HK-2 (cell line): ENCODE measurements around the gene PRPF6.

Source experiments
- DNase-seq: peaks from one replicate; pipeline ENCODE4 v3.0.0-alpha.2; 2018; ENCODE audit not compliant: unreplicated experiment

Gene PRPF6

GRCh38 chr20:63980806-63981728 is at the start of gene PRPF6:
PRPF6 (plus strand) TSS chr20:63981132; CDS start chr20:63981246, 114 bp downstream.
- peak; percentile 96 for DNase-seq

- DNase-seq: no peak
Observed at GRCh38 chr20:63931735-63932134, 49.2 kb upstream of the PRPF6 start.

- no peak for DNase-seq
Observed at GRCh38 chr20:63932606-63933160, 48.2 kb upstream of the PRPF6 start.

DNA sequence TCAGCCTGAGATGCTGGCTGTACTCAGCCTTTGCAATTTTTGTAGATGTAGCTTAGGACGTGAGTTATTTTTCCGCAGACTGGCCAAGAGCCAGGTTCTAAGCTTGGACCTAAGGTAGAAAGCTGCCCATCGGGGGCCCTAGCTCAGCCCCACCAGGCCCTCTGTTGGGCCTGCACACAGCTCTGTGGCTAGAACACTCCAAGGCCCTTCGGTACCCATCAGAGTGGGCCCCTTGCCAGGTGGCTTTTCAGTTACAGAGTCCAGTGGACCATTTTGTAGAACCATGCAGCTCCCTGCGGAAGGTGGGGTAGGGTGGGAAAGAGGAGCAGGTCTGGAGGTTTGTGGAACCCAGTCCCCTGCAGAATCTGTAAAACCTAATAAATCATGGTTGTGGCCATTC is 47.3 kb upstream of the PRPF6 start:
- DNase-seq: no peak

DNA sequence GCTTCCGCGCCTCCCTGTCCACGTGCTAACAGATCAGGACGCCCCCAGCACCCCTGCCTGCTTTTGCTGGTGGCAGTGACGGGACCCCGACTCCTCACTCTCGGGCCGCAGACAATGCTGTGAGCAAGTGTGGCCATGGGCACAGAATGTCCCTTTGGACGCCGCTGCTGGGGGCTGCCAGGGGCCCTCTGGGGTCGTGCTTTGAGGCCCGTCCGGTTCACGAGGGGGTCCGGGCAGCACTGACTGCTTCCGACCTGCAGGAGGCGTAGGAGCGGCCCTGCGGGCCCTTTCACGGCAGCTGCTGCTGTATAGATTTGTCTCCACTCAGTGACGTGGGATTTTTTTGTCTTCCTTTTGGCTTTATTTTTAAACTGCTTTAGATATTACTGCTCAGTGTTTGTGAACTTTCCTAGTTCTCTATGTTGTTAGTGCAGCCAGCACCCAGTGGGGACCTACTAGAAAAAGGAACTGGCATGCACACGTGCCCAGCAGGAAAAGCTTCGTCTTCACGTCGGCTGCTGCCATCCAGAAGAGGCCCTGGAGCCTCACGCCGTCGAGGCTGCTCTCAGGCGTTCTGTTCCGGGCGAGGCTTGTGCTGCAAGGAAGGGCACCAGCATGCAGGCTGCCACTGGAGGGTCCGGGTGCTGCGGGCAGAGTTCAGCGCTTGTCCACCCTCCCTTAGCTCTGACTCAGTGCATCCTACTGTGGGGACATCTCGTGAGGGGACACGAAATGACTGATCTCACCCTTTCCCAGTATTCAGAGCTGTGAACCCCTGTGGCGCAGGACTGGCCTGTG is 46.5 kb upstream of the PRPF6 start:
- DNase-seq: no peak

- DNase-seq: no peak
Observed at GRCh38 chr20:63935447-63935846, 45.5 kb upstream of the PRPF6 start.

- DNase-seq: no peak
Observed at GRCh38 chr20:63937596-63937995, 43.3 kb upstream of the PRPF6 start.

DNA sequence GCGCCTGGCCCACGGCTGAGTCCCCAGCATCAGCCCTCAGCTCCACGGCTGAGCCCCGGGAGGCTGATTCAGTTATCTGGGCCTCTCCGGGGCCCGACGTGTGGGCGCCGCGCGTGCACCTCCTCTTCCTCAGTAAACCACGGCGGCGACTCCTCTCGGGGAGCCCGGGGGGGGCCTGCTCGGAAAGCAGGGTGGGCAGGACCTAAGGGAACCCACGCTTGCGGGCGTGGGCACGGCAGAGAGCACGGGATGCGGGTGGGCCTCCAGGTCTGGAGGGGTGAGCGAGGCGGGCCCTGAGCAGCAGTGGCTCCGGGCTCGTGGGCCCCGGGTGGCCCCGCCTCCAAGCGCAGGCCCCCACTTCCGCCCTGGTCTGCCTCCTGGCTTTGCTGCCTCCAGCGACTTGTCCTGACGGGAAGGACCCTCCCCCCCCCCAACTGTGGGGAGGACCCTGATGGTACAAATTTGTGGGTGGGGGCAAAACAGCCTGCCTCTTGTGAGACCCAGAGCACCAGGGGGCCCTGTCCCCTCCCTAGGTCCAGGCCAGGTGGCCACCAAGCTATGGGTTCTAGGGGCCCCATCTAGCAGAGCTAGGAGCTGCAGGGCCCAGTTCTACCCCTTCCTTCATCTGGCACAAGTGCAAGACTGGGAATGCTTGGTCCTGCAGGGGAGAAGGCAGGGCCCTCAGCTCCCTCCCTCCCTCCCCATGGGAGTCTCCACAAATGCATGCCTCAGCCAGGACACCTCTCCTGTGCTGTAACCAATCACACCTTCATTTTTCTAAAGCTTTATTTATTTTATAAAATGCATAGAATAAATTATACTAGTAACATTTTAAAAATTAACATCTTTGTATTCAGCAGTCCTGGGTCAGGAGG is 41.6 kb upstream of the PRPF6 start:
- DNase-seq: no peak

- no peak for DNase-seq
Observed at GRCh38 chr20:63940071-63940471, 40.9 kb upstream of the PRPF6 start.

- DNase-seq: no peak
Observed at GRCh38 chr20:63940472-63941266, 40.3 kb upstream of the PRPF6 start.

- DNase-seq: no peak
Observed at GRCh38 chr20:63941282-63942081, 39.5 kb upstream of the PRPF6 start.

DNA sequence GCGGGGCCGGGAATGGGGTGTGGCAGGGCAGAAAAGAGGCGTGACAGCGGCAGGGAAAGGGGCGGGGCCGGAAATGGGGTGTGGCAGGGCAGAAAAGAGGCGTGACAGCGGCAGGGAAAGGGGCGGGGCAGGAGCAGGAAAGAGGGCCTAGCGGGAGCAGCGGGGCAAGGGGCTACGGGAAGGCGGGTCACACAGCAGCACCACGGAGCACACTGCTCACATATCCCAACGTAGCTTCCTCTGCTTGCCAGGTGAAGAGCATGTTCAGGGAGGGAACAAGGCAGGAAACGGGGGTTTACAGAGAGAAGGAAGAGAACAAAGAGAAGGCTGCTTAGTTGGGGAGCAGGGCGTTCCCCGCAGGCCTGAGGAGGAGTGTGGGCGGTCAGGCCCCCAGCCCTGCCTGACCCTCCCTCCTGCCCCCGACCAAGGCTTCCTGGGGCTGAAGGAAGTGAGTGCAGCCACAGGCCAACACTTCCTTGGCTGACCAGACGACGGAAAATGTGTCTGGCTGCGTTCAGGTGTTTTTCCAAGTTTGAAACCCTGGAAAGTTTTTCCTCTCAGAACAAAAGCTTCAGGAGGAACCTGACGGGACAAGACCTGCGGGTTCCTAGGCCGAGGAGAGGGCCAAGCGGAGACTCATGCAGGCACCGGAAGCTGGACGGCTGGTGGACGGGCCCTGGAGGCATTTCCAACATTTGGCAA is 38.5 kb upstream of the PRPF6 start:
- no peak for DNase-seq

- DNase-seq: no peak
Observed at GRCh38 chr20:63942969-63943807, 37.7 kb upstream of the PRPF6 start.

- DNase-seq: no peak
Observed at GRCh38 chr20:63943808-63944077, 37.2 kb upstream of the PRPF6 start.

DNA sequence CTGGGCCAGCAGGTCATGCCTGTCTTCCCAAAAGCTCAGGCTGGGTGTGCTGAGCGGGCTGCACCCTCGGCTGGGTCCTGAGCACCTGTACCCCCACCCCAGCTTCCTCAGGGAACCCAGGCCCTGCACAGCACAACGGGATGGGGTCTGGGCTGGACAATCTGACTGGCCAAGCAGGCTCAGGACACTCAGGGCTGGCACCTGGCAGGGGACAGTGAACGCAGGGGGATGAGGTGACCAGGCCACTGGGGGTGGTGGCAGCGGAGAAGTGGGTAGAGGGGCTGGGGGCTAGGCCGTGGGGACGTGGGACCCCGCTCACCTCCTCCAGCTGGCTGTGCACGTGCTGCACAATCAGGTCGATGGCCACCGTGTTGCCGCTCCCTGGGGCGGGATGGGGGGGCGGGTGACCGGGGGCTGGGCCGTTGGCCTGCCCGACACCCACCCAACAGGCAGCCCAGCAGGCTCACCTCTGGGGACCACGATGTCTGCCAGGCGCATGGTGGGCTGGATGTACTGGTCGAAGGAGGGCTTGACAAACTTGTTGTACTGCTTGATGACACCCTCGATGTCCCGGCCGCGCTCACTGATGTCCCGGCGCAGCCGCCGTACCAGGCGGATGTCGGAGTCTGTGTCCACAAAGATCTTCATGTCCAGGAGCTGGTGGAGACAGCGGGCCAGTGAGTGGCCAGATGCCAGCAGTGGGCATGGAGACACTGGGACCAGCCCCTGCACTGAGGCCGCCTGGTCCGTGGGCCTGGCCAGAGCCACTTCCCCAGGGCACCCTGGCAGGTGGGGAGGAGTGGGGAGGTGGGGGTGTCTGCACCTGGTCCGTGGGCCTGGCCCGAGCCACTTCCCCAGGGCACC is 36.6 kb upstream of the PRPF6 start:
- no peak for DNase-seq

GRCh38 chr20:63945031-63945658 is 35.8 kb upstream of the PRPF6 start:
- DNase-seq: no peak
